ENCODE measurements around the gene NRDE2. TPM values are rescaled to one million over a fixed set of nuclear protein-coding genes. Genes with fewer than 3 reads are reported as not detected.
"Not testable (repeated sequence)": the region's sequence is repeated elsewhere in the genome, so short reads cannot be mapped to it uniquely, and the experiment has no call there.

Gene NRDE2
- total RNA-seq, 1 experiment from 2014 or later: 8.9 TPM

DNA sequence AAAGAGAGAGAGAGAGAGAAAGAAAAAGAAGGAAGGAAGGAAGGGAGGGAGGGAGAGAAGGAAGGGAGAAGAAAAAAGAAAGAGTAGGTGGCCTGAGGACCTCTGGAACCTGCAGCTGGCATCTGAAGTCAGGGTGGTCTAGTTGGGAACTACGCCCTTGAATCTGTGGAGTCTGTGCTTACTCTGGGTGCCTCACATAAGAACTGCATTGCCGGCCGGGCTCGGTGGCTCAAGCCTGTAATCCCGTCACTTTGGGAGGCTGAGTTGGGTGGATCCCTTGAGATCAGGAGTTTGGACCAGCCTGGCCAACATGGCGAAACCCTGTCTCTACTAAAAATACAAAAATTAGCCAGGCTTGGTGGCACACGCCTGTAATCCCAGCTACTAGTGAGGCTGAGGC is 10.0 kb upstream of the NRDE2 start:
- DNase-seq (ENCODE audit: low read depth): no peak

DNA sequence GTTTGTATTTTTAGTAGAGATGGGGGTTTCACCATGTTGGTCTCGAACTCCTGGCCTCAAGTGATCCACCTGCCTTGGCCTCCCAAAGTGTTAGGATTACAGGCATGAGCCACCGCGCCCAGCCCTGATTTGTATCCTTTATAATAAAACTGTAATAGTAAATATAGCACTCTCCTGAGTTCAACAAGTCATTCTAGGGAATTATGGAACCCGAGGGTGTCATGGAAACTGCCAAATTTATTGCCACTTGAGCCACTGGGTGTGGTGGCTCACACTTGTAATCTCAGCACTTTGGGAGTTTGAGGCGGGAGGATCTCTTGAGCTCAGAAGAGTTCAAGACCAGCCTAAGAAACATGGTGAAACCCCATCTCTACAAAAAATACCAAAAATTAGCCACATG is 9.5 kb upstream of the NRDE2 start:
- DNase-seq (ENCODE audit: low read depth): not testable (repeated sequence)

DNA sequence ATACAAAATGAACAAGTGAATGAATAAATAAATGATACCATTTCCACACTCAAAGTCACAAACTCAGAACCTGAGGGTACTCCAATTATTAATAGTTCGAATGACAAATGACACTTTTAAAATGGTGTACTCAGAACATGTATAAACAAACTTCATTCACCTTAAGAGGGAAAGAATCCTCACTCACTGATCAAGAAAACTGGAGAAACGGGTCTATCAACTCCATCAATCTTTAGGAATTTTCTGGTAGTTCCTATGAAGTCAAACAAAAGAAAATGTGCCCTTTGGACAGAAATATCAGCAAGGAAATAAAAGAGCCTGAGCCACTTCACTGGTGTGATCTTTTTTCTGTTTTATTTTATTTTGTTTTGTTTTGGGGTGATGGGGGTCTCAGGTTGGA is 5.2 kb upstream of the NRDE2 start:
- DNase-seq (ENCODE audit: low read depth): no peak

DNA sequence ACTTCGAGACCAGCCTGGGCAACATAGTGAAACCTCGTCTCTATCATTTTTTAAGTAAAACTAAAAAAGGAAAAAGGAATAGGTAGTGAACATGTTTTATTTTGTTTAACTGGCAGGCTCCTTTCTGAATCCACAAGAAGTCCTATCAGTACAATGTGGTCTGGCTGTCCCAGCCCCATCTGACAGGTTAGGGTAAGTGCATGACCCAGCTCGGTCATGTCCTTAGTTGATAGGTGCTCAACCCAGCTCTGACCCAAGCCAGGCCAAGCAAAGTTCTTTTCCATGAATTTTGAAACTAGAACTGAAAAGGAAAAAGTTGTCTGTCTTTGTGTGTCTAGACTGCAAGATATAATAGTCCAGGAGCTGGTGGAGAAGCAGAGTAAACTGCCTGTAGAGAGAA is 4.7 kb upstream of the NRDE2 start:
- no peak for DNase-seq (ENCODE audit: low read depth)

DNA sequence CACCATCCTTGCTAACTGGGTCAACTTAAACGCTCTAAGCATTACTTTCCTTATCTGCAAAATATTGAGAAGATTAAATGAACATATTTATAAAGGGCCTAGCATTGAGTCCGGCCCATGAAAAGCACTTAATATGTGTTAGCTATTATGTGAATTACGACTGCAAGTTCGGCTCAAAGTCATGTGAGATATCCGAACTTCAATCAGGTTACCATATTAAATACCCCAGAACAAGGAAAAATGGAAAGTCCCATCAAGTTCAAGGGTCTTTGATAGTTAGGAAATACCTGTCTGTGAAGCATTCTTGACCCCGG is 487 bp upstream of the NRDE2 start:
- no peak for DNase-seq (ENCODE audit: low read depth)

DNA sequence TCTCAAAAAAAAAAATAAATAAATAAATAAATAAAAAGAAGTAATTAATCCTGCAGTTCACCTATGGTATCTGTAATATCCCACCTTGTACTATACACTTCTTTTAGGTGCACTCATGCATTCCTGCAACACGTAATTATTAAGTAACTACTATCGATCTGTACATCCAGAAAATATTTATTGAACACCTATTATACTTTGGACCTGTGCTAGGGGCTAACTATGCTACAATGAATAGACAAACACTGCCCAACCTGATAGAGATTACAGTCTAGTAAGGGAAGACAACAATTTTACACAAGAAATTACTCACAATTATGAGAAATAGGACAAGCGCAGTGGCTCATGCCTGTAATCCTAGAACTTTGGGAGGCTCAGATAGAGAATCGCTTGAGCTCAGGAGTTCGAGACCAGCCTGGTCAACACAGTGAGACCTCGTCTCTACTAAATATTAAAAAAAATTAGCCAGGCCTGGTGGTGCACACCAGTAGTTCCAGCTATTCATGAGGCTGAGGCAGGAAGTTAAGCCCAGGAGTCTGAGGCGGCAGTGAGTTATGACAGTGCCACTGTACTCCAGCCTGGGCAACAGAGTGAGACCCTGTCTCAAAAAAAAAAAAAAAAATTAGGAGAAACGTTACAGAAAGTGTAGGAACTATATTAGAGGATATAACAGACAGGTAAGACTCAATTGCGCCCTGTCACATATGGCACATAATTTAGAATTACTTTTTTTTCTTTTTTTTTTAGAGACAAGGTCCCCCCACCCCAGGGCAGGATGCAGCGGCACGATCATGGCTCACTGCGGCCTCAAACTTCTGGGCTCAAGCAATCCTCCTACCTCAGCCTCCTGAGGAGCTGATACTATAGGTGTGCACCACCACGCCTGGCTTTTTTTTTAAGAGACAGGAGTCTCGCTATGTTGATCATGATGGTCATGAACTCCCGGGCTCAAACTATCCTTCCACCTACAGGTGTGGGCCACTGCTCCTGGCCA is 1.2 kb downstream of the NRDE2 start:
- no peak for DNase-seq (ENCODE audit: low read depth)

DNA sequence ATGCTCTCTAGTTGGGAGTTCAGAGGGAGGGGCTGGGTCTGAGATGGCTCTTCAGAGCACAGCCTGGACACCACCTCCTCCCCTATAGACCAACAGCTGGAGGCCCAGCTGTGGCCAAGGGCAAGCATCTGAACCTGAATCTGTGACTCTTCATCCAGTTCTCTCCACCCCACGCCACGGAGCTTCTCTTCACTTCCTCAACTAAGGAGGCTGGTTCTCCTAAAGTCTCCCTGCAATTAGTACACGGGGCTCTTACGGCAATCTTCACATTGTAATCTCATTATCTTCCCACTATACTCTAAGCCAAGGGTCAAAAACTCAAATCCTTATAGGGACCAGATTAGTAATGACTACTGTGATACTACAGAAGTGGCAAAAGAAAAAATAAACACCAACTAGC is 9.8 kb downstream of the NRDE2 start:
- no peak for DNase-seq (ENCODE audit: low read depth)

DNA sequence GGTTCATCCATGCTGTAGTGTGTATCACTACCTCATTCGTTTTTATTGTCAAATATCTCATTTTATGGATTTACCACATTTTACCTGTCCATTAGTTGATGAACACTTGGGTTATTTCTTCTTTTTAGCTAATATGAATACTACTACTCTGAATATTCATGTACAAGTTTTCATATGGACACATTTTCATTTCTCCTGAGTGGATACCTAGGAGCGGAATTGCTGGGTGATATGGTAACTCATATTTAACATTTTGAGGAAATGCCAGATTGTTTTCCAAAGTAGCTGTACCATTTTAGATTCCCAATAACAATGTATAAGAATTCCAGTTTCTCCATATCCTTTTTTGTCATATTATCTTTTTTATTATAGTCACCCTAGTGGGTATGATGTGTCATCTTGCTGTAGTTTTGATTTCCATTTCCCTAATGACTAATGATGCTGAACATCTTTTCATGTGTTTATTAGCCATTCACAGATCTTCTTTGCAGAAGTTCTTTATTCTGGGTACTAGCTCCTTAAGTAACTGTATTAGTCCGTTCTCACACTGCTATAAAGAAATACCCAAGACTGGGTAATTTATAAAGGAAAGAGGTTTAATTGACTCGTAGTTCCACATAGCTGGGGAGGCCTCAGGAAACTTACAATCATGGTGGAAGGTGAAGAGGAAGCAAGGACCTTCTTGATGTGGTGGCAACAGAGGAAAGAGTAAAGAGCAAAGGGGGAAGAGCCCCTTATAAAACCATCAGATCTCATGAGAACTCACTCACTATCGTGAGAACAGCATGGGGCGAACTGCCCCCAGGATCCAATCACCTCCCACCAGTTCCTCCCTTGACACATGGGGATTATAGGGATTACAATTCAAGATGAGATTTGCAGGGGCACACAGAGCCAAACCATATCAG is 11.9 kb downstream of the NRDE2 start:
- DNase-seq (ENCODE audit: low read depth): no peak

DNA sequence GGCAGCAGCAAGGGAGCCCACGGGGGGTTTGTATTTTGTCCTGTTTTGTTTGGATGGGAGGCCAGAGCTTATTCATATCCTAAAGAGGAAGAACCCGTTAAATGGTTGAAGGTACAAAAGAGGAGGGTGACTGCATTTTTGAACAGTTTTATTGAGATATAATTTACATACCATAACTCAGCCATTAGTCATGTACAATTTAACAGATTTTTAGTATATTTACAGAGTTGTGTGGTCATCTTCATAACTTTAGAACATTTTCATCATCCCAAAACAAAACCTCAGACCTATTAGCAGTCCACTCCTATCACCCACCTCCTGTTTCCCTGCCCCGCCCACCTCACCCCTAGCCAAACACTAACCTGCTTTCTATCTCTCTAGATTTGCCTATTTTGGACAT is 12.6 kb downstream of the NRDE2 start:
- no peak for DNase-seq (ENCODE audit: low read depth)

DNA sequence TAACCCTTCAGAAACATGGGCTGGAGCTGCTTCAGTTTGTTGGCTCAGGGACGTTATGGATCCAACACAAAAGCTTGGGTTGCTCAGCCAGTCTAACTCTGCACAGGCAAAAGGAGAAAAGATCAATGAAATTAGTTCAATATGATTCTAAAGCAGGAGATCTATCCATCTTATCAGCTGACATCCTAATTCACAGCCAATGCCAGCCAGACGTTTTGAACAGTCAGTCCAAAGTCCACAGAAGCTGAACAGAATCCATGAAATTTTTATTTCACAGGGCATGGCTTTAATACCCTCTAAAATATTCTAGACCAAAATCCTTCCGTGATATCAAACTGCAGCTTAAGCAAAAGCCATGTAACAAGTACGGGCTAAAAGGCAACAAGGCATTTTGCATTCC is 13.7 kb downstream of the NRDE2 start:
- DNase-seq (ENCODE audit: low read depth): no peak

DNA sequence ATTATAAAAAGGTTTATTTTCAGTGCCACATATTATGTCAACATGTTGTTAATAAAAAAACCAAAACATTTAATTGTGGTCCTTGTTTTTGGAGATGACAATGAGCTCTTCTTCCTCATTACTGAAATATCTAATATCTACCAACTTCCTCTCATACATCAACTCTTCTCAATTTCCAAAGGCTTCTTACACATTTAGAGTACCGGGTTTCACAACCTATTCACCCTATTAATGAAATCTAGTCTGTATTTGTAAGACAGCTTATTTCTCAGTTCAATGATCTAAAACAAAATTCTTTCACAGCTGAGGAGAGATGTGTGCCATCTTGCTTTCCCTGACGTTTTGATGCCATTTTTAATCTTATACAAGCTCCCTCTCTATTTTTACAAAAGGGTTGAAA is 14.5 kb downstream of the NRDE2 start:
- DNase-seq (ENCODE audit: low read depth): no peak

DNA sequence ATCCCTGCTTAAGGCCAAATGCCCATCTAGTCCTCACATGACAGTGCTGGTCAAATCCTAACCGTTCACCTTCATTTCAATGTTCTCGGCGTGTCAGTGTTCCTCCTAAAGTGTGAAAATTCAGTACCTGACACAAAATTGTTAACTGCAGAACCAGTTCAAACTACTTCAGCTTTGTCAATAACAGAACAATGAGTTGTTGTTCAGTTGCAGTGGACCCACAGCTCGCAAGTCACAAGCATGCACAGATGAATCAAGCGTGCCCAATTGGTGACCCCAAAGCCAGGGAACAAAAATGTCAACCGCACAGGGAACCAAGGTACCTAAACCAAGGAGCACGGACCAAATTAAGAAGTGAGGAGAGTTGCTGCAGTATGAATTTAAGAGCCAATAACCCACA is 23.2 kb downstream of the NRDE2 start:
- DNase-seq (ENCODE audit: low read depth): no peak

DNA sequence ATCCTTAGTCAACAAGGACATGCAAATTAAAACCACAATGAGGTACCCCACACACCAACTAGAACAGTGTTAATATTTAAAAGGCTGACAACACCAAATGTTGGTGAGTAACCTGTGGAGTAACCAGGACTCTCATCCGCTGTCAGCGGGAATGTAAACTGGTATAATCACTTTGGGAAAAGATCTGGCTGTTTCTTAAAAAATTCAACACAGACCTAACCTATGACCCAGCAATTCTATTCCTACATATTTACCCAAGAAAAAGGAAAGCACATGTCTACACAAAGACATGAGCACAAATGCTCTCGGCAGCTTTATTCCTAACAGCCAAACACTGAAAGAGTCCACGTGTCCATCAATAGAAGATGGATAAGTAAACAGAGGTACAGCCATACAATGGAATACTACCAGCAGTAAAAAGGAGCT is 26.6 kb downstream of the NRDE2 start:
- no peak for DNase-seq (ENCODE audit: low read depth)

DNA sequence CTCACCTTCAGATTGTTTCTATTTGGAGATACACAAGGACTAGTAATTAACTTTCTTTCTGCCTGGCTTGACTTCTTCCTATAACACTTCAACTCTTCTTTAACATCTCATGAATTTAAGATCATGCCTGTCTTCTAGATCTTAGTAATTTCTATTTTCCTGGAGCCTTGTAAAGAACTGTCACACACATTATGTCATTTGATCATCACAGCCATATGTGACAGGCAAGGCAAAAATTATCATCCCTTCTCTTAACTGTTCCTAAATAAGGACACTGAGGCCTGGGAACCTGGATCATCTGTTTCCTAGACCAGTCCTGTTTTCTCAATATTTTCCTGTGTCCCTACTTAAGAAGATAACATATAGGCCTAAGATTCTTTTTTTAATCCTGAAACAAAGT is 27.2 kb downstream of the NRDE2 start:
- DNase-seq (ENCODE audit: low read depth): no peak

DNA sequence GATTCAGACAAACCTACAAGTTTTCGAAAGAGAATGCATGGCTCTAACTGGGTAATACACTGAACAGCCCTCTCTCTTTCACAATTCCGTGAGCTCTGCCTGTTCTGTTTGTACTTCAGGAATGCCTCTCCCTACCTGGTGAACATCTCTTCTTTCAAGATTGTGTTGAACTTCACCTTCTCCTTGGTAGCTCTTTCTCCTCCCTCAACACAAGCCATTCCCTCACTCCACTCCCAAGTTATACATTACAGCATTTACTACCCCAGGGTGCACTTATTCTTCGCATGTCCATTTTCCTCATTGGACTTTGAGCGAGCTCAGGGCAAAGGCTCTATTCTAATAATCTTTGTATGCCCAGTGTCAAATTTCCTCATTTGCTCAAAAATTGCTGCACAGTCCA is 28.3 kb downstream of the NRDE2 start:
- DNase-seq (ENCODE audit: low read depth): no peak

DNA sequence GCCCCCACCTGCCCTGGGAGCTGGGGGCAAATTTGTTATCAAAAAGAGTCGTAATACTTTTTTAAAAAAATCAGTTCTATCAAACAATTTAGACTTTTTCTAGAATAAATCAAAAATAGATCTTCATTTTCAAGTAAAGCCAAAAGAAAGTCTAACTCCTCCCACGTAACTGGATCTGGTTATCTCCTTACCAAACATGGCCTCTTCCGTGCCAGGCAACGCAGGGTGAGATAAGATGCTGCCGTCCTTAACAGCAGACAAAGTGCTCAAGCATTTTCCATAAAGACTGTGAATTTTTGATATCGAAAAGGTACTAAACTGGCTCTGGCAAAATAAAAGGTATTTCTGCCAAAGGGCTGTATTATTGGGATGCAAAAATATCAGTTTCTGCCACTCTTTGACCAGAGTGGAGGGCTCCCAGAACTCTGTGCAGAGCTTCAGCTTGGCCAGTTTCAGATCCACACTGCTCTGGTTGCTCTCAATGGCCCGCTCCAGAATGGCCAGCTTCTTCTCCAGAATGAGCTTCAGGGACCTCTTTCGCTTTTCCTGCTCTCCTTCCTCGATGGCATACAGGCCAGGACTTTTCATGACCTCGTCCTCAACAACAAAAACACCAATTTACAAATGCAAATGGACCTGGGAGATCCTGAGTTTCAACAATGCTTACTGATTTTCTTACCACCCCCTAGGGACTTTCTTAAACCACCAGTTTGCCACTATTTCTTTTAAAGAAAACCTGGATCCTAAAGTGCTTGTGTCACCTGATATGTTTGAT is 29.0 kb downstream of the NRDE2 start:
- DNase-seq (ENCODE audit: low read depth): no peak

DNA sequence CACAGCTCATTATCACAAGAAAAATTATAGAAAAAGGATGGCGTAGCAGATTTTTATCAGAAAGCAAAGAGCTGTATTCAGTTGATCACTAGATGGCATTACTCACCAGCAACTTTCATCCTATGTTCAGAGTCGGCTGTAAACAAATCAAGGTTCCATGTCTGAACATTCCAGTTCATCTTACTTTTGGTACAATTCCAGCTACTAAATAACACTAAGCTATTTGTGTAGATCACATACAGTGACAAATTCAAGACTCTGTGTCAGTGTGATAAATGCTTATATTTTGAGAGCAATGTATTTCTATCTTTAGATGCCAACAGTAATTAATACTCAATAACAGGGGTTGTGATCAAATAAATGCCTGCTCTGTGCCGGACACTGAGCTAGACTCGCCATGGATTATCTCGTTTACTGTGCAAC is 30.1 kb downstream of the NRDE2 start:
- peak; percentile 16 for DNase-seq (ENCODE audit: low read depth)

DNA sequence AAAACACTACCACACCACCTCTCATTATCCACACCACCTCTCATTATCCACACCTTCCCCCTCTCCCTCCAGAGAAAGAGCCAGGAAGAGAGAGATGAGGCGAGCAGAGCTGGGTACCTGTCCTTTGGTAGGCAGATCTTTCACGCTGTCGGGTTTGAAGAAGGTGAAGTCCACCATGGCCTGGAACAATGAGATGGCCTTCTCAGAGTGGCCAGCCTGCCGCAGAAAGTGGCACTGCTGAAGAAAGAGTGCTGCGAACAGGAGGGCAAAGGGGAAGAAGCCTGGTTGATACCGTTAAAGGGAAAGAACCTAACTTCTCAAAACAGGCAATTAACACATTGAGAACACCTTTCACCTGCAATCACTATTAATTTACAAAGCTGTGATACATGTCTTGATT is 30.6 kb downstream of the NRDE2 start:
- no peak for DNase-seq (ENCODE audit: low read depth)

DNA sequence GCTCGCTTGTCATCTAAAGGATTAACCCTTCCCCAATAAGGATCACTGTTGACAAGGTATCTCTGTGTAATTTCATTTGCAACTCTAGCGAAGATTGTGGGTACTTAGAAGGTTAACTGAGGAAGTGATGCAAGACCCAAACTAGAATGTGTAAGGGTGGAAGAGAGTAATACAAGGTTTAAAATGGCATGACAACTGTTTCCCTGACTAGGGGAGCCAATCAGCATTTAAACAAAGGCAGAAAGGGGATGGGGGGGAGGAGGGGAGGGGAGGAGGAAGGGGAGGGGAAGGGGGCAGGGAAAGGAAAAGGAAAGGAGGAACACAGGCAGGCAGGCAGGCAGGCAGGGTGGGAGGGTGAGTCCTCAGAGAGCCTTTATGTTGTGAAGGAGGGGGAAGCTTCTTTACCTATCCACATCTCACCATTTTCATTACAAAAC is 31.1 kb downstream of the NRDE2 start:
- no peak for DNase-seq (ENCODE audit: low read depth)

DNA sequence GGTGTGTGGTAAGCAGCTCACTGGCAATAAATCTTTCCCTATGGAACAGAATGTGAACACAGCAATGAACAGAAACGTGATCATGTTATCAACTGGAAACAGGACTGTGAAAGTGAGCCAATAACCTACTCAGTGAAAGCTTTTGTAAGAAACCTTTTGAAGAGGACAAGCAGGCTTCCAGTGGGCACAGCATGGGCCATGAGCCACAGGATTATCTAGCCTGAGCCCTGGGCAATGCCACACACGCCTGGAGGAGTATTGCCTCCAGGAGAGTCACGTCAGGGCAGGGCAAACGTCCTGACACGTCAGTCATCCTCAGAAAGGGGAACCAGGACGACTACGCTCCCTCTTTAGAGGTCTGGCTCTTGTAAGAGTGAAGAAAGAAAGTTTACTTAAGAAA is 32.3 kb downstream of the NRDE2 start:
- DNase-seq (ENCODE audit: low read depth): no peak

DNA sequence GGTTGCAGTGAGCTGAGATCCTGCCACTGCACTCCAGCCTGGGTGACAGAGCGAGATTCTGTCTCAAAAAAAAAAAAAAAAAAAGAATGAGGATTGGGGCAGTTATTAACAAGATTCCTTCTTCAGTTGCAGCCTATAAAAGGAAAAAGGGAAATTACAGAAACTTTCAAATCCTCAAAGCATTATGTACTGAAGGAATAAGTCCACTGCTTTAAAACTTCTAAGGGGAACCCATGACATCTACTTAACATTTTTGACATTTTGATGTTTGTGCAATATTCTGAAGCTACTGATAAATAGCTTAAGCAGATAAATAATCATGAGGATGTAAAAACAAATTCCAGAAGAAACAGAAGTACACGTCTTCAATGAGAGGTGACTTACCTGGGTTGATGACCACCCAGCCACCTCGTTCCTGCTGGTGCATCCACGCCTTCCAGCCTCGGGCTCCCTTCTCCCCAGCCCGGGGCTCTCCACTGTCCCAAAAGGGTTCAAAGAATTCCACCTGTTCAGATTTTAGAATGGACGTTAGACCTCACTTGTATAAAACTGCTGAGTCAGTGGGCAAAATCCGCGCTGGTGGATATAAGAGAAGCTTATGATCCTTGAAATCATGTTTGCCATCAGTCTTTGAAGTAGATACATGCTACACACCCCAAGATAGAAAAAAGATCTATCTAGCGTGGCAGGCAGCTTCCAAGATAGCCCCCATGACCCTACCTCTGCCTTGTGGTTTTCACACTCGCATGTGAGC is 33.7 kb downstream of the NRDE2 start:
- no peak for DNase-seq (ENCODE audit: low read depth)

Measured in Daoy (cell line).